ENCODE measurements around the gene OSTF1.

The OSTF1 gene

DNA sequence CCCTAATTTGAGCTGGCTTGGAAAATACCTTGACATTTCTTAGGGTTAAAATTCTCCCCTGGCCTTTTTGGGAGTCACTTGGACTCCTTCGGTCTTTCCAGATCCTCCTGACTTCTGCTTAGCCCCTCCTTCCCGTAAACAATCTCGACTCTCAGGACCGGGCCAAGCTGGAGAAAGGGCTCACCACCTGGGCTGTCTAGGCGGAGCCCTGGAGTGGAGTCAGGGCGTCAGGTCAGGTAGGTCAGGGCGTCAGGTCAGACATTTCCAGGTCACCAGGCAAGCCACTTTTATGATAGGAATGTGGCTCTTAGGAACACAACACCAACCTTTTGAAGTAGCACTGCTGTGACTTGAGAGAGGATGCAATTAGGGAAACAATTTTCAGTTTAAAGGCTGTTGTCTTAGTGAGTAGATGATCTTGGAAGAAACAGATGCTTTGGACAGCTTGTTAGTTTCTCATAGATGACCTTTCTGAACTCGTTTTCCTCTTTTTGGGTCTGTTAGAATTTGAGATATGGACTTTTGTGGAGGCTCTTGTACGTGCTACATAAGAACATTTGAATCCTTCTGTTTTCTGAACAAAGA, 12.8 kb downstream of the OSTF1 start:
- TF ChIP-seq, protein P1, sequence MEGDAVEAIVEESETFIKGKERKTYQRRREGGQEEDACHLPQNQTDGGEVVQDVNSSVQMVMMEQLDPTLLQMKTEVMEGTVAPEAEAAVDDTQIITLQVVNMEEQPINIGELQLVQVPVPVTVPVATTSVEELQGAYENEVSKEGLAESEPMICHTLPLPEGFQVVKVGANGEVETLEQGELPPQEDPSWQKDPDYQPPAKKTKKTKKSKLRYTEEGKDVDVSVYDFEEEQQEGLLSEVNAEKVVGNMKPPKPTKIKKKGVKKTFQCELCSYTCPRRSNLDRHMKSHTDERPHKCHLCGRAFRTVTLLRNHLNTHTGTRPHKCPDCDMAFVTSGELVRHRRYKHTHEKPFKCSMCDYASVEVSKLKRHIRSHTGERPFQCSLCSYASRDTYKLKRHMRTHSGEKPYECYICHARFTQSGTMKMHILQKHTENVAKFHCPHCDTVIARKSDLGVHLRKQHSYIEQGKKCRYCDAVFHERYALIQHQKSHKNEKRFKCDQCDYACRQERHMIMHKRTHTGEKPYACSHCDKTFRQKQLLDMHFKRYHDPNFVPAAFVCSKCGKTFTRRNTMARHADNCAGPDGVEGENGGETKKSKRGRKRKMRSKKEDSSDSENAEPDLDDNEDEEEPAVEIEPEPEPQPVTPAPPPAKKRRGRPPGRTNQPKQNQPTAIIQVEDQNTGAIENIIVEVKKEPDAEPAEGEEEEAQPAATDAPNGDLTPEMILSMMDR (IDR thresholded peaks at IDR 0.05; ENCODE audit: extremely low read depth, missing control alignments) = no peak
- no peak for DNase-seq (ENCODE audit: low spot score)

DNA sequence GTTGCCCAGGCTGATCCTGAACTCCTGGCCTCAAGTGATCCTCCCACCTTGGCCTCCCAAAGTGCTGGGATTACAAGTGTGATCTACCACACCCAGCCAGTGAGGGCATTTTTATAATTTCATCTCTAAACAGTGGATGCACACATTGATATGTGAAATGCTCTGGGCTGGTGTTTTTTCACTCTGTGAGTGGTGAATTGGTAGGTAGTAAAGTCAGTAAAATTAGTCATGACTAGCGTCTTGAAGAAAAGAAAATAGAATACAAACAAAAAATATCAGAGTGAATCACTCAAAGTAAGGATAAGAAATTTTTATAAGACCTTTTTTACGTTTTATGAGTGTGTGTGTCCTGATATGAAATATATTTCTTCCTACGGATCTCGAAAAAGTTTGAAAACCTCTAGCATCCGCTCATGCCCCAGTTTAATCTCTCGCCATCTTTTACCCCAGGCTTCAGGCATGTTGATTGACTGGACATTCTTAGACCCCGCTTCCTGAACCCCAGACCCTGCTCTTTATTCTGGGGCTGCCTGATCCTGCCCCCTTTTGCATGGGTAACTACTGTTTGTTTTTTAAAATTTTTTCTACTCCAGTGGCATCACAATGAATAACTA, 14.0 kb downstream of the OSTF1 start:
- TF ChIP-seq, protein P1 (IDR thresholded peaks at IDR 0.05; ENCODE audit: extremely low read depth, missing control alignments) = no peak
- DNase-seq (ENCODE audit: low spot score) = no peak

DNA sequence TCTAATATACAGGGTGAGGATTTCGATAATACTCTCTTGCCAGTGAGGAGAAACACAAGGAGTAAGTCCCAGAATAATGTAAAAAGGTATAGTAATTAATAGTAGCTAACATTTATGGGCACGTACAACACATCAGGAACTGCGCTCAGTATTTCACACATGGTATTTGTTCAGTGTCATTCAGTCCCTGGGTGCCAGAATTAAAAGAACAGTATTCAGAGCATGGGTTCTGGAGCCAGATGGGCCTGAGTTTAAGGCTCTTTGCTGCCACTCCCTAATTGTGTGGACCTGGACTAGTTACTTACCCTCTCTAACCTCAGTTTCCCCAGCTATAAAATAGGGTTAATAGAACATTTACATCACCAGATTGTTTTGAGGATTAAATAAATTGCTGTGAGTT, 16.3 kb downstream of the OSTF1 start:
- DNase-seq (ENCODE audit: low spot score) = no peak
- TF ChIP-seq, protein P1 (IDR thresholded peaks at IDR 0.05; ENCODE audit: extremely low read depth, missing control alignments) = no peak

DNA sequence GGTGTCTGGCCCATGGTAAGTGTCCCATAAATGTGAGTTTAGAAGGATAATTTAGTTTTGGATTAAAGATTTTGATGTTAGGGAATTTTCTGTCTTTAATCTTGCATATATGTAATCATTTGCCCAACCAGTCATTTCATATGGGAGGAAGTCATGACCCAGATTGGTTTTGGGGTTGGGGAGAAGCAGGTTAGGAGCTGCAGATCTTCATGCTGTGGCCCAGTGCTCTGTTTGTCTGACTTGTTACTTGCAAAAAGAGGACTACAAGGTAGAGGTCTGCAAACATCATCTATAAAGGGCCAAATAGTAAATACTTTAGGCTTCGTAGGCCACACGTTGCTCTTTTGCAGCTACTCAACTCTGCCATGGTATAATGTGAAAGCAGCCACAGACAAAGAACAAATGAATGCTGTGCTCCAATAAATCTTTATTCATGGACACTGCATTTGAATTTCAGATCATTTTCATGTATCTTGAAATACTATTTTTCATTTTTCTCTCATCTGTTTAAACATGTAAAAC, 16.8 kb downstream of the OSTF1 start:
- TF ChIP-seq, protein P1 (IDR thresholded peaks at IDR 0.05; ENCODE audit: extremely low read depth, missing control alignments) = no peak
- DNase-seq (ENCODE audit: low spot score) = no peak

DNA sequence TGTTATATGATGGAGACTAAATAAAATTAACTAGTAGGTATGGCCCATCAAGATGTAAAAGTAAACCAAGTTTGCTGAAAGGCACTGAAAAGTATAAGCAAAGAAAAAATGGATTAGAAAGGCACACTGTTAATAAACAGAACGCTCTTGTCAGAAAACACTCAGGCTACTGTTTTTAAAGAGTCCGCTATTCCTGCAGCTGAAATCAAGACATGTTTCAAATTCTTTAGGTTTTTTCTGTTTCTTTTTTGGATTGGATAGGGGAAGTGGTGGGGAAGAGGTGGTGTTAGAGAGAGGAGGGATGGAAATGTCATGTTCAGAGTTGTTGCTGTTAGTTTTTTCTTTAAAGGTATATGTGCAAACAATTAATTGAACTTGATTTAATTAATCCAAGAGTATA, 17.5 kb downstream of the OSTF1 start:
- DNase-seq (ENCODE audit: low spot score) = no peak
- TF ChIP-seq, protein P1 (IDR thresholded peaks at IDR 0.05; ENCODE audit: extremely low read depth, missing control alignments) = no peak

DNA sequence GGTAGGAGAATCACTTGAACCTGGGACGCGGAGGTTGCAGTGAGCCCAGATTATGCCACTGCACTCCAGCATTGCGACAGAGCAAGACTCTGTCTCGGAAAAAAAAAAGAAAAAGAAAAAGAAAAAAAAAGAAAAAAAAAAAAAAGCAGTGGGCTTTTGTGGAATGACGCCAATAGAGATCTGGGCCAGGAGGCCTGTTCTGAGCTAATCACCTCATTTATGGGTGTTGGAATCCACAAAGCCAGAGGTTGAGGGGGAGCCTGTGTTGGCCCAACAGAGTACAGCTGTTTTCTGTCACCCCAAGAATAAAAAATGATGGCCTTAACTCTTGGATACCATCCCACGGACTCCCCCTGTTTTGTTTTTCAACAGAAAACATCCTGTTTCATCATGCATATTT, 18.5 kb downstream of the OSTF1 start:
- TF ChIP-seq, protein P1 (IDR thresholded peaks at IDR 0.05; ENCODE audit: extremely low read depth, missing control alignments) = no peak
- no peak for DNase-seq (ENCODE audit: low spot score)

DNA sequence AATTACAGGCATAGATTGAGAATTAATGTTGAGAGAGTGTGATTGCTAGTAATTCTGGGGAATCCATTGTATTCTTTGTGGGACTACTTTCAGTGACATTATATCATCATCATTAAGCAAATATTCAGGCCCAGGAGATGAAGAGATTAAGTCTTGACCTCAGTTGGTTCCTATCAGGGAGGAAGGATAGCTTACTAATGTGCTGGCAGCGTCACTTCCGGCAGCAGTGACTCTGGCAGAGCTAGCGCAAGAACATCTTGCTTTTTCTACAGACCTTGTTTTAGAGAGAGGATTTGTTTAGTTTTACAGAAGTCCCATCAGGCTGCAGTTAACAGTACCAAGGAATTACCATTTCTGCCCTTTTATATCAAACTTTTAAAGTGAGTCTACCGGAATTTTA, 20.3 kb downstream of the OSTF1 start:
- TF ChIP-seq, protein P1 (IDR thresholded peaks at IDR 0.05; ENCODE audit: extremely low read depth, missing control alignments) = no peak
- no peak for DNase-seq (ENCODE audit: low spot score)
